ENCODE results near the gene NUP205.

DNA sequence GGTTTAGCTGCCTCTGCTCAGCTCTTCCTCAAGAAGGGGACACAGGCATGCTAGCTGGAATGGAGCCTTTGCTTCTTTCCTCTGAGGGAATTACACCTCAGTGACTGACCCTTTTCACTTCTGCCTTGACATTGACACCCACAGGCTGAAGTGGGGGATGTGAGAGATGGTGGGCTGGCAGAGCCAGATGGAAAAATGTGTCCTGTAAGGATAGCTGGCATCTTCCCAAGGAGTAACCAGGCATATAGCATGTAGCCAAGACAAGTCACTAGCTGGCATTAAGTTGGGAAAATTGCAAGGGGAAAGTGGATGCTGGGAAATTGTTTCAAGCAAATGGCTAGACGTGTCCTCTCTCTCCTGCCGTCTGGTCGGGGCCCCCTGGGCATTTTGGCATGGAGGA lies 124.5 kb downstream of the NUP205 start:
- TF ChIP-seq CTCF (conservative IDR thresholded peaks at IDR 0.05; ENCODE audit: low read depth, low read length) (no peak), EZH2 (IDR thresholded peaks at IDR 0.05; ENCODE audit: borderline replicate concordance, low read depth, low read length, poor library complexity, severe bottlenecking) (no peak)
